Endothelial cell of umbilical vein (primary cell): Measurements from ENCODE around the gene BNC2. TPM values are rescaled to one million over a fixed set of nuclear protein-coding genes. Genes with fewer than 3 reads are reported as not detected.

Experiments
- BruUV-seq: library from RNA; stranded (reverse); fragments of 400-500 nt; replicated peaks from 2 replicates; lab custom pipeline; 2021; lab: Mats Ljungman, UMichigan
- CTCF ChIA-PET: fragments of 300-600, 350-600 bp; sonication (Branson Sonifier 250); formaldehyde crosslinking; loops from one replicate; lab custom pipeline; 2021; ENCODE audit warnings: antibody characterized with exemption, inconsistent platforms; lab: Charles Lee
- POLR2A ChIA-PET: fragments of 300-600, 350-600 bp; sonication (Branson Sonifier 250); formaldehyde crosslinking; loops from one replicate; lab custom pipeline; 2021; ENCODE audit warnings: antibody characterized with exemption, inconsistent platforms; lab: Charles Lee
- DNase-seq: peaks from one replicate; pipeline ENCODE4 v3.0.0-alpha.2; 2011; ENCODE audit warnings: low read depth, low spot score
- FAIRE-seq: peaks from 2 replicates; lab custom pipeline; 2011; peaks lifted over from hg19 to GRCh38; lab: Jason Lieb, UNC
- H2AFZ ChIP-seq: 2 replicates; pipeline ENCODE4 v1.6.0; 2012; ENCODE audit warnings: low read depth, low read length, control low read depth, inconsistent platforms
- H3K27ac ChIP-seq: 2 replicates; pipeline ENCODE4 v1.5.1; 2011; ENCODE audit warnings: low read depth, mild to moderate bottlenecking, control low read depth, low read length, moderate library complexity; ENCODE audit not compliant: insufficient read depth
- H3K27me3 ChIP-seq, 2 experiments: 2 replicates each; pipeline versions ENCODE4 v1.6.0 to v1.6.1; 2011; ENCODE audit warnings: low read length in 2 of 2, mixed read lengths in 1 of 2; ENCODE audit not compliant: control insufficient read depth in 2 of 2, insufficient read depth in 2 of 2
- H3K36me3 ChIP-seq, 2 experiments: 2 replicates in 1 of 2; 3 replicates in 1 of 2; pipeline ENCODE4 v1.5.1; 2011; ENCODE audit warnings: low read length in 2 of 2, mild to moderate bottlenecking in 1 of 2, moderate library complexity in 1 of 2; ENCODE audit not compliant: control insufficient read depth in 2 of 2, insufficient read depth in 2 of 2; ENCODE audit errors: extremely low read depth in 1 of 2
- H3K4me1 ChIP-seq: 3 replicates; pipeline ENCODE4 v1.5.1; 2011; ENCODE audit warnings: mild to moderate bottlenecking, low read length; ENCODE audit not compliant: control insufficient read depth, insufficient read depth; ENCODE audit errors: extremely low read depth
- H3K4me2 ChIP-seq: 2 replicates; pipeline ENCODE4 v1.6.1; 2011; ENCODE audit warnings: low read length, control low read depth, mixed read lengths; ENCODE audit not compliant: insufficient read depth
- H3K4me3 ChIP-seq, 3 experiments: fragments of 200-600 bp in 1 of 3; sonication (generic), shearing (Covaris generic) in 1 of 3; replicated peaks in 1 of 3; 2 replicates each; pipeline ENCODE4 v1.5.1; 2011 to 2016; ENCODE audit warnings: control low read depth in 3 of 3, low read length in 3 of 3, mild to moderate bottlenecking in 2 of 3, inconsistent platforms in 1 of 3, low read depth in 1 of 3, moderate library complexity in 1 of 3; ENCODE audit not compliant: insufficient read depth in 1 of 3
- H3K79me2 ChIP-seq: 2 replicates; pipeline ENCODE4 v1.6.0; 2012; ENCODE audit warnings: low read length, inconsistent platforms; ENCODE audit not compliant: control insufficient read depth, insufficient read depth
- H3K9ac ChIP-seq: replicated peaks from 2 replicates; pipeline ENCODE3; 2011; ENCODE audit warnings: low read length, control low read depth; ENCODE audit not compliant: insufficient read depth; ENCODE audit errors: extremely low read depth
- H3K9me1 ChIP-seq: replicated peaks from 3 replicates; pipeline ENCODE4 v1.6.0; 2011; ENCODE audit warnings: mild to moderate bottlenecking, low read length; ENCODE audit not compliant: control insufficient read depth, insufficient read depth; ENCODE audit errors: extremely low read depth
- H3K9me3 ChIP-seq: replicated peaks from 2 replicates; pipeline ENCODE4 v1.5.1; 2012; ENCODE audit warnings: low read length, inconsistent platforms; ENCODE audit not compliant: control insufficient read depth, insufficient read depth
- H4K20me1 ChIP-seq: replicated peaks from 2 replicates; pipeline ENCODE3; 2011; ENCODE audit warnings: mild to moderate bottlenecking, low read length; ENCODE audit not compliant: control insufficient read depth, insufficient read depth; ENCODE audit errors: extremely low read depth
- CTCF ChIP-seq, 2 donors: IDR thresholded peaks; 1 replicate in 1 of 2; 2 replicates in 1 of 2; pipeline ENCODE4 v1.5.1; 2011; ENCODE audit warnings: low read length in 2 of 2, mild to moderate bottlenecking in 2 of 2, moderate library complexity in 2 of 2, control low read depth in 1 of 2, inconsistent platforms in 1 of 2, low read depth in 1 of 2; ENCODE audit not compliant: insufficient read depth in 1 of 2; ENCODE audit errors: extremely low read depth in 1 of 2
- EZH2 ChIP-seq: IDR thresholded peaks from 2 replicates; pipeline ENCODE4 v1.6.1; 2012; ENCODE audit warnings: borderline replicate concordance, low read depth, mild to moderate bottlenecking, moderate library complexity, low read length, inconsistent platforms; ENCODE audit not compliant: severe bottlenecking
- FOS ChIP-seq: IDR thresholded peaks from 2 replicates; pipeline ENCODE4 v1.6.1; 2011; ENCODE audit warnings: mild to moderate bottlenecking, low read length, moderate library complexity, borderline replicate concordance; ENCODE audit not compliant: insufficient read depth
- GATA2 ChIP-seq: IDR thresholded peaks from 2 replicates; pipeline ENCODE4 v1.7.0; 2011; ENCODE audit warnings: low read depth, mild to moderate bottlenecking, moderate library complexity, mixed read lengths, low read length; ENCODE audit not compliant: insufficient read length, insufficient read depth
- JUN ChIP-seq: IDR thresholded peaks from 2 replicates; pipeline ENCODE4 v1.6.1; 2011; ENCODE audit warnings: borderline replicate concordance, low read depth; ENCODE audit not compliant: insufficient read length, insufficient read depth
- MYC ChIP-seq: IDR thresholded peaks from one replicate; pipeline ENCODE4 v1.6.1; 2011; ENCODE audit warnings: mild to moderate bottlenecking, low read depth, low read length
- POLR2A ChIP-seq: IDR thresholded peaks from 2 replicates; pipeline ENCODE4 v1.6.1; 2012; ENCODE audit warnings: low read depth, mild to moderate bottlenecking, control low read depth, low read length
- POLR2AphosphoS5 ChIP-seq: IDR thresholded peaks from 2 replicates; pipeline ENCODE4 v1.6.1; 2012; ENCODE audit warnings: low read depth, mild to moderate bottlenecking, control low read depth, low read length, moderate library complexity; ENCODE audit not compliant: insufficient read depth
- dilution Hi-C: fragments of 300-500 bp; cut with MboI; formaldehyde crosslinking; loops from one replicate; pipeline ENCODE4 v1.15.0; 2019; ENCODE audit warnings: low sequenced_read_pairs; ENCODE audit not compliant: extremely low pct_ligation_motif_present
- intact Hi-C: fragments of 100-400 bp; cut with micrococcal nuclease; formaldehyde crosslinking; loops from one replicate; pipeline ENCODE4 v1.10.0; 2022
- polyA plus RNA-seq, 4 experiments: library from polyadenylated mRNA; depleted of rRNA in 3 of 4; stranded (reverse) in 3 of 4; unstranded in 1 of 4; fragments of >200 nt; gene quantifications; 2 replicates each; pipeline versions ENCODE4 v1.2.1 to v1.2.3, GENCODE V29; 2011 to 2012; ENCODE audit warnings: missing spikeins in 1 of 4
- total RNA-seq: library from RNA; stranded (reverse); gene quantifications from 2 replicates; pipeline ENCODE4 v1.2.3, GENCODE V29; 2021
- TF ChIP-seq, protein P1 (sequence below): IDR thresholded peaks from 2 replicates; pipeline ENCODE4 v1.6.1; 2011; ENCODE audit not compliant: insufficient read depth, insufficient read length

Gene BNC2
- total and polyA plus RNA-seq, 2 donors (not counting 3 experiments of a cell fraction or from before 2014, with no cell fraction given) = 12.1 to 34.3 TPM

DNA sequence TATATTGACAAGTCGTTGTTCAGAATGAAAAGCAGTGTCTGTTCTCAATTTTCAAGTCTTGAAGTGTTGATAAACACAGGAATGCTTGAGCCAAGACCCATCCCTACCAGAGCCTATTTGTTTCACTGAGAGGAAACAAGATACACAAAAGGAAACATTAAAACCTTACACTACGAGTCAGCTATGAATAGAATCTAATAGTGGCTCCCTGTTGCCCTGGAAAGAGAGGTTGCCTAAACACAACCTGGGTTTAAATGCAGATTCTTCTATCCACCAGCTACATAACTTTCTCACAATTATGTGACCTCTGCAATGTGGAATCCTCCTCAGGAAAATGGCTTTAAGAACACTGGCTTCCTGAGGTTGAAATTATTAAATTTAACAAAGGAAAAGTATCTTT lies 29.1 kb upstream of the BNC2 start:
- H3K4me2 ChIP-seq = no peak overlapping the region
- TF ChIP-seq EZH2 (no peak), JUN (no peak)
- intact Hi-C loops (no loop called here), dilution Hi-C loops (no loop called here)
- no peaks in the 10 kb centered on the region for H3K4me1 ChIP-seq
- H3K27me3 ChIP-seq = no peaks in the 10 kb centered on the region
- H3K9me3 ChIP-seq = no peaks in the 10 kb centered on the region
- H3K27ac ChIP-seq = no peak overlapping the region
- H3K9ac ChIP-seq = no peak overlapping the region
- no peak overlapping the region for H2AFZ ChIP-seq
- no TSS peak for BruUV-seq
- no peaks in the 10 kb centered on the region for H3K9me1 ChIP-seq
- ChIA-PET POLR2A (no interaction called here), CTCF (interaction anchor here (1.0 kb wide), 1 partner anchor 23 kb away, joined by 3 read pairs; no protein-coding TSS in a partner anchor)
- no peak overlapping the region for H3K4me3 ChIP-seq
- H3K36me3 ChIP-seq = no peaks in the 10 kb centered on the region
- no peaks in the 10 kb centered on the region for H3K79me2 ChIP-seq
- no peaks in the 10 kb centered on the region for H4K20me1 ChIP-seq
- DNase-seq (peak; percentile 34), FAIRE-seq (no peak)

- BruUV-seq = no TSS peak
- Histone ChIP-seq H3K4me3 (no peak overlapping the region), H3K4me2 (no peak overlapping the region), H3K79me2 (no peaks in the 10 kb centered on the region), H4K20me1 (no peaks in the 10 kb centered on the region), H3K27ac (no peak overlapping the region), H3K9me1 (no peaks in the 10 kb centered on the region), H3K9me3 (no peaks in the 10 kb centered on the region), H2AFZ (no peak overlapping the region), H3K4me1 (no peaks in the 10 kb centered on the region), H3K27me3 (no peaks in the 10 kb centered on the region), H3K9ac (no peak overlapping the region), H3K36me3 (no peaks in the 10 kb centered on the region)
- dilution Hi-C loops = no loop called here
- POLR2A ChIA-PET = interaction anchor here (0.6 kb wide), 1 partner anchor 83 kb away, joined by 3 read pairs; no protein-coding TSS in a partner anchor
- CTCF ChIA-PET = no interaction called here
- FAIRE-seq = no peak
- intact Hi-C loops = no loop called here
- TF ChIP-seq FOS (no peak), EZH2 (no peak), POLR2AphosphoS5 (no peak), MYC (no peak), GATA2 (no peak), POLR2A (no peak), CTCF (IDR thresholded peaks at IDR 0.05; ENCODE audit: extremely low read depth in 1 of 2, insufficient read depth in 1 of 2, low read depth in 1 of 2, low read length in 2 of 2) (no peak), JUN (no peak)
- TF ChIP-seq, protein P1, sequence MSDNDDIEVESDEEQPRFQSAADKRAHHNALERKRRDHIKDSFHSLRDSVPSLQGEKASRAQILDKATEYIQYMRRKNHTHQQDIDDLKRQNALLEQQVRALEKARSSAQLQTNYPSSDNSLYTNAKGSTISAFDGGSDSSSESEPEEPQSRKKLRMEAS = no peak
- no peak for DNase-seq
Measured at GRCh38 chr9:16898464-16898863, 28.0 kb upstream of the BNC2 start.
